HG02938 (cell line): Measurements from ENCODE around the gene ERO1A.

Source experiments
- ATAC-seq: cut with Tn5 transposase; IDR thresholded peaks from one replicate; pipeline ENCODE4 v1.9.1; 2021; ENCODE audit warnings: mild to moderate bottlenecking, moderate library complexity; ENCODE audit not compliant: unreplicated experiment

The ERO1A gene

DNA sequence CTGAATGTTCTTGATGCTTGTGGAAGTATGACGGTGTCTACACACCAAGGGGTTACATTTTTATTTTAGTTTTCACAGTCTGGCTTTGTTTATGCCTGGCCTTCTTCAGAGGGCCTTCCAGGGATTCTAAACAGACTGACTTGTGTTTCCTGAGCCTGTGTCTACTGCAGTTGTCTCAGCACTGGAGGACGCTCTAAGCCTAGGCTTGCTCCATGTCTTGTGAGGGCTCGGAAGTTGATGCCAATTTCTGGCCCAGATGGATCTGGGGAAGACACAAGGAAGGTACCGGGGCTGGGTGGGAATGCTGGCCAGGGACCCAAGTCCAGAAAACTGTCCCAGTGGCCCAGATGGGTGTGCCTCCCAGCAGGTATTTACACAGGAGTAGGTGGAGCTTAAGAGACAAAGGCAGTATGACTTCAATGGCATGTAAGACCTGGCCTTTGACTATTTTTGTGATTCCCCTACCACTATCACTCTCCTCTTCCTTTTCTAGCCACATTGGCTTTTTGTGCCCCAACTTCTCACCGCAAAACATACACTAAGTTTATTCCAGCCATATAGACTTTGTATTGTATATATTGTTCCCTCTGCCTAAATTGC lies 85.8 kb downstream of the ERO1A start:
- ATAC-seq, result no peak

DNA sequence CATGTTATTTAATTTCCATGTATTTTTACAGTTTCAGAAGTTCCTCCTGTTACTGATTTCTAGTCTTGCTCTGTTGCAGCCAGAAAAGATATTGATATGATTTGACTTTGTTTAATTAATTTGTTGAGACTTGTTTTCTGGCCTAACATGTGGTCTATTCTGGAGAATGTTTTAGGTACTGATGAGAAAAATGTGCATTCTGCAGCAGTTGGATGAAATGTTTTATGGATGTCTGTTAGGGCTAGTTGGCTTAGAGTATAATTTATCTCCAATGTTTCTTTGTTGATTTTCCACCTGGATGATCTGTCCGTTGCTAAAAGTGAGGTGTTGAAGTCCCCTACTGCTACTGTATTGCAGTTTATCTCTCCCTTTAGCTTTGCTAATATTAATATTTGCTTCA lies 88.3 kb downstream of the ERO1A start:
- no peak for ATAC-seq

DNA sequence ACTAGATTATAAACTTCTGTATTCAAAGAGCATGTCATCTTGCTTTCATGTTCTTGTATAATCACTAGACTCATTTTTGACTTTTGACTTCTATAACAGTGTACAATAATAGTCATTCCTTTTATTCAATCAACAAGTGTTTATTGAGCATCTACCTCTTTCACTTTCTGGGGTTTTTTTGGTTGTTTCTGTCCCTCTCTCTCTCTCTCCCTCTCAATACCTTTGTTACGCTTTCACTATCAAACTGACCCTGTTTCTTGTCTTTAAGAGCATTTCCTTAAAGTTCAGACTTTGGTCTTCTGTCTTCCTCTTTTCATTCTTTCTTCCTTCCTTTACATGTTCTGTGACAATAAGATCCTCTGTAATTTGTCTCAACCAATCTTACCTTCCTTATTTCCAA lies 93.2 kb downstream of the ERO1A start:
- no peak for ATAC-seq

DNA sequence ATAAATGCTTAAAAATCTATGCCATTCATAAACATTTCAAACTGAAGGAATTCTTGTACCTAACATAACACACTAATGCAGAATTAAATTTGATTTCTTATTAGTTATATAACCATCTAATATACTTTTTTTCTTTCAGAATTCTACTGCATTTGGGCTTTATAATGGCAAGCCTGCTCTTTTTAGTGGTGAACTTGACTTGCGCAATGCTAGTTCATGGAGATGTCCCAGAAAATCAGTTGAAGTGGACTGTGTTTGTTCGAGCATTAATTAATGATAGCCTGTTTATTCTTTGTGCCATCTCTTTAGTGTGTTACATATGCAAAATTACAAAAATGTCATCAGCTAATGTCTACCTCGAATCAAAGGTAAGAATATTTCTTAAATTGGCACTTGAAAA lies 95.4 kb downstream of the ERO1A start:
- no peak for ATAC-seq

DNA sequence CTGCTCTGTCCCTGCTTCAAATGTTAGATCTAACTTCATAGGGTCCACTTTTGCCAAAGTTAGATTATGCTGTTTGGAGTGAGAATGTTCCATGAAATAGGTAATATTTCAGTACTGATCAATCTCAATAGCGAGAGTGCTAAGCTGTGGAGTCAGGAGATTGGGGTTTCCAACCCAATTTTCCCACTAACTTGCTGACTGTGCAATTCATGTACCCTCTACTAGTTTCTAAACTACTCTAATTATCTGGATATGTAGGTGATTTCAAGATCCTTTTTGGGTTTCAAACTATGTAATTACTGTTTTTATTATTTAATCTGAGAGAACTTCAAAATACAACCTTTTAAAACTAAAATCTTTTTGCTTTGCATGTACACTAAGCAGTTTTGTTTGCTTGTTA lies 96.8 kb downstream of the ERO1A start:
- no peak for ATAC-seq

DNA sequence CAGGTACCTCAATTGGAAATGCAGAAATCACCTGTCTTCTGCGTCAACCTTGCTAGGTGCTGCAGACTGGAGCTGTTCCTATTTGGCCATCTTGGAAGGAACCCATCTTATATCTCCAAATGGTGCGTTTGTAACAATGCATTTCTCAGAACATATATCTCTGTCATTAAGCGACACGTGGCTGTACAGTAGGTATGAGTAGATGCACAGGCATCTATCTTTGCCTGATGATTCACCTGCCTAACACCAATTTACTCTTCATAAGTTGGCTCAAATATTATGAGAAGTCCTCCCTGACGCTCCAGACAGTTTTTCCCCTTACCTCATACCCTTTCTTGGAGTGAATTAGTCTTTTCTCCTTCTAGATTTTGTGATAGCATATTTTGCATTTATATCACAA lies 98.5 kb downstream of the ERO1A start:
- ATAC-seq, result no peak

DNA sequence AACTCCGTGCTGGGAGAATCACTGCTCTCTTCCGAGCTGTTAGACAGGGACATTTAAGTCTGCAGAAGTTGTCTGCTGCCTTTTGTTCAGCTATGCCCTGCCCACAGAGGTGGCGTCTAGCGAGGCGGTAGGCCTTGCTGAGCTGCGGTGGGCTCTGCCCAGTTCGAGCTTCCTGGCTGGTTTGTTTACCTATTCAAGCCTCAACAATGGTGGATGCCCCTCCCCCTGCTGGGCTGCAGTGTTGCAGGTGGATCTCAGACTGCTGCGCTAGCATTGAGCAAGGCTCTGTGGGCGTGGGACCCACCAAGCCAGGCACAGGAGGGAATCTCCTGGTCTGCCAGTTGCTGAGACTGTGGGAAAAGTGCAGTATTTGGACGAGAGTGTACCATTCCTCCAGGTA lies 99.0 kb downstream of the ERO1A start:
- no peak for ATAC-seq

DNA sequence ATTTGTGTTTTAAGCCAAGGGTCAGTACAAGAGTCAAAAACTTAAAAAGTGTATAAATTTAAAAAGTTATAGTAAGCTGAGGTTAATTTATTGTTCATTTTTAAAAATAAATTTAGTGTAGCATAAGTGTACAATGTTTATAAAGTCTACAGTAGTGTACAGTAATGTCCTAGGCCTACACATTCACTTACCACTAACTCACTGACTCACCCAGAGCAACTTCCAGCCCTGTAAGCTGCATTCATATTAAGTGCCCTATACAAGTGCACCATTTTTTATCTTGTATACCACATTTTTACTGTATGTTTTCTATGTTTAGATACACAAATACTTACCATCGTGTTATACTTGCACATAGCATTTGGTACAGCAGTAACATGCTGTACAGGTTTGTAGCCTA lies 105.0 kb downstream of the ERO1A start:
- ATAC-seq, result no peak
